ENCODE results near the gene VCL.
"Not testable (repeated sequence)": the region's sequence is repeated elsewhere in the genome, so short reads cannot be mapped to it uniquely, and the experiment has no call there.

VCL gene

GRCh38 chr10:74039561-74040145 lies 41.7 kb downstream of the VCL start:
- no peak for DNase-seq (ENCODE audit: low spot score)

DNA sequence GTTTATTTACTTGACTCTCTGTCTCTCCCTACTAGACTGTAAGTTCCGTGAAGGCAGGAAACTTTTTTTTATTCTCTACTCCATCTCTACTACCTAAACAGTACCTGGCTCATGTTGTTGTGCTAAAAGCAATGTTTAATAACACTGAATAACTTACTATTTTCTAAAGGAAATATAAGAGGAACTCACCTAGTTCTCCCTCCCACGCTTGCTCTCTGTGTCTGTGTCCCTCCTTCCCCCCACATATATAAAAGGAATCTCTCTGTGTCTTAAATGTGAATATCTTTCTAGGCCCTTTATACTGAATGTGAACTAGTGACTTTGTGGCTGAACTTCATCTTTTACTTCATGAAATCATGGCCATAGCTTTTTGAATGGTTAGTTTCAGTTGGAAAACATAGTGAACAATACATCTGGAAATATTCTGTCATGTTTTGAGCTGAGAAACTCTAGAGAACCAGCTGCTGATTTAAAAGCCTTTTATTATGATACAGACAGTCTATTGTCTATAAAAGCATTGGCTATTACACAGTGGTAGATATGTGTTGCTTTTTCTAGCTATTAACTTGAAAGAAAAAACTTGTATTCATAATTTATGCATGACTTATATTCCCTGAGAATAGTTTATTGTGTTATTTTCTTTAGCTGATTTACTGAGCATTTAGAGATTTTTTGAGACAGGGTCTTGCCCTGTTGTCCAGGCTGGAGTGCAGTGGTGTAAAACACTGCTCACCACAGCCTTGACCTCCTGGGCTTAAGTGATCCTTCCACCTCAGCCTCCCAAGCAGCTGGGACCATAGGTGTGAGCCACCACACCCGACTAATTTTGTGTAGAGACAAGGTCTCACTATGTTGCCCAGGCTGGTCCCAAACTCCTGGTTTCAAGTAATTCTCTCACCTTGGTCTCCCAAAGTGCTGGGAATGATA lies 42.5 kb downstream of the VCL start:
- no peak for DNase-seq (ENCODE audit: low spot score)

- no peak for DNase-seq (ENCODE audit: low spot score)
These were observed 46.5 kb downstream of the VCL start for GRCh38 chr10:74044419-74044818.

DNA sequence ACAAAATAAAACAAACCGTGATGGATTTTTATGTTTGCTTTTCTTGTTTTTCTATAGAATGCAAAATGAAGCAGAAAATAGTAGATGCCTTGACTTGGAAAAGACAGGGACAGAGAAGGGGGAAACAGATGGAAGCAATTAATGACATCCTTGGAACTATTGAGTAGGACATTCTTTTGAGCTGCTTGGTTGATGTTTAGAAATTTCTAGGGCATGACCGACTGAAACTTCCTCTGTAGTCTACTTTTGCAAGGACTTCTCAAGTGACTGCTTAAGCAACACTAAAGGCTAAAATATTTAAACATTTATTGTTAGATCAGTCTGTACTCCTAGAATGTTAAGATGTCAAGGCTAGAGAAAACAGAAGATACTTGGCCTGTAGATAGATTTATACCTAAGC lies 49.4 kb downstream of the VCL start:
- no peak for DNase-seq (ENCODE audit: low spot score)

GRCh38 chr10:74047871-74048270 lies 50.0 kb downstream of the VCL start:
- no peak for DNase-seq (ENCODE audit: low spot score)

GRCh38 chr10:74048433-74048832 lies 50.5 kb downstream of the VCL start:
- DNase-seq (ENCODE audit: low spot score), result no peak

DNA sequence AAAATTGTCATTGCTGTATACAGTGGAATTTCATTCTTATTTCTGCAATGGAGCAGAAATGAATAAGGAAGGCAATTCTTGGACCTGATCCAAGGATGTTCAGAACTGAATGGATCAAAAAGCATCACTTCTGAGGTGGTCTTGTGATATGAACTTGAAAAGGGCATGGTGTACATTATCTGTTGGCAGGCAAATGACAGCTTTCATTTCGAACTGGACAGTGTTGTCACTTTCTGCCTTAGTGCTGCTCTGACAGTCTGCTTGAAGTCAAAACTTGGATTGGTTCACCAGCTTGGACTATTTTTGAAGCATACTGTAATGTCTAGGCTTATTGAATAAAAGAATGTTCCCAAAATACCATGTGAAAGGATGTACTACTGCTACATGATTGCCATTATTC lies 52.0 kb downstream of the VCL start:
- DNase-seq (ENCODE audit: low spot score), result no peak

DNA sequence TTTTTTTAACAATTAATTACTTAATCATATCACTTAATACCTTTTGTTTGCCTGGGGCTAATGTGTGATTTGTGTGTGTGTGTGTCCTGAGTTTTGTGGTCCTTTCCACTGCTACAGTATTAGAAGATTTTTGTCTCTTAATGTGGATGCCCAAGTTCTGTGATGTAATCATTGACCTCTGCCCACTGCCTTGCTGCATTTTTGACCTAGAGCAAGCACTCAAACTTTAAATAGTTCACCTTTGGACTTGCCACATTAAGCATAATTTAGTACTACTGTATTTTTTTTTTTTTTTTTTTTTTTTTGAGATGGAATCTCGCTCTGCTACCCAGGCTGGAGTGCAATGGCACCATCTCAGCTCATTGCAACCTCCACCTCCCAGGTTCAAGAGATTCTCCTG lies 52.7 kb downstream of the VCL start:
- DNase-seq (ENCODE audit: low spot score), result no peak

GRCh38 chr10:74051736-74052342 lies 53.9 kb downstream of the VCL start:
- peak; percentile 32 for DNase-seq (ENCODE audit: low spot score)

- DNase-seq (ENCODE audit: low spot score), result no peak
These were observed 55.1 kb downstream of the VCL start for GRCh38 chr10:74052994-74053393.

DNA sequence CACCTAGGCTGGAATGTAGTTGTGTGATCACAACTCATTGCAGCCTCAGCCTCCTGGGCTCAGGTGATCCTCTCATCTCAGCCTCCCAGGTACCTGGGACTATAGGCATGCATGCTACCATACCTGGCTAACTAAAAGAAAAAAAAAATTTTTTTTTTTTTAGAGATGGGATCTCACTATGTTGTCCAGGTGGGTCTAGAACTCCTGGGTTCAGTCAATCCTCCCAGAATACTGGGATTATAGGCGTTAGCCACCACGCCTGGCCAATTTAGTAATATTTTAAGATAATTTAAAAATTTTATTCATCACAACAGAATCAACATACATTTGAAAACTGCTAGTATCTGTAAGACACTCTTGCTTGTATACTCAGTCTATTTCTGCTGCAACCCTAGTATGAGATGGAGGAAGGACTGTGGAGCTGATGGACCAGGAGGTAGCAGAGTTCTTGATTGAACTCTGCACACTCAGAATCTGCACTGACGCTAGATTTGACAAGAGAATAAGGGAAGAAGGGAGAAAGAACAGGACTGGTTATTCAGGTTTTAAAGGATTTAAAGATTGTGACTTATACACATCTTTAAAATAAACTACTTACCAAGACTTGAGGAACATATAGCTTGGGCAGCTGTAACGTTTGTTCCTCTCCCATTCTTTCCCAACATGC lies 57.6 kb downstream of the VCL start:
- DNase-seq (ENCODE audit: low spot score), result no peak

- DNase-seq (ENCODE audit: low spot score), result no peak
These were observed 58.3 kb downstream of the VCL start for GRCh38 chr10:74056050-74056818.

DNA sequence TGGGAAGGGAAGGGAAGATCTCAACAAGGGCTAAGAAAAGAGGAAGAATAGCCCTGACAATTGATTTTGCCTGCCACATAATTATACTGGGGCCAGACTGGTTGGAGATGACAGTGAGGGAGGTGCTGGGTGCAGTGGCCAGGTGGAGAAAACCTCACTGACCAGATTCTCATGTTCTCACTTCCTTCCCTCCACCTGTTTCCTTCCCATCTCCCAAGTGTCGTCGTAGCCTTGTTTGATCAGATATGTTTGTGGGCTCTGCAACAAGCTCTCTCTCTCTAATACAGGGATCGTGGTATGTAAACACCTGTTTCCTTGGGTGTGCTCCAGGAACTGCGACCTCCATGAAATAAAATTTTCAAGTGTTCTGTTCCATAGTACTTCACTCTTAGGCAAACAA lies 60.2 kb downstream of the VCL start:
- DNase-seq (ENCODE audit: low spot score), result no peak

DNA sequence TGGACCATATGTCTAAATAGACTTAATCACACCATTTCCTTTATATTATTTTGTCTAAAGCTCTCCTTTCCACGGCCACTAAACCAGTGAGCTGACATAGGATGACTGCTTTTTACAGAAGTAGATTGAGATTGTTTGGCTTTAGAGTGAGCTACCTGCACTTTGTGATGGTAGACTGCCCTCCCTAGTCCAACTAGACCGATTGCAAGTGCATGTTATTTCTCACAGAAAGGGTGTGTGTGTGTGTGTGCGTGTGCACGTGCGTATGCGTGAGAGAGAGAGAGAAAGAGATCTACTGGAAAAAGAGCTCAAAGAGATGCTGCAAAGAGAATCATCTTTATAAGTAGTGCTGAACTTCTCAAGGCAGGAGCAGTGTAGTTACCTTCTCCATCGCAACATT lies 60.7 kb downstream of the VCL start:
- DNase-seq (ENCODE audit: low spot score), result no peak

- no peak for DNase-seq (ENCODE audit: low spot score)
These were observed 63.2 kb downstream of the VCL start for GRCh38 chr10:74061104-74061503.

DNA sequence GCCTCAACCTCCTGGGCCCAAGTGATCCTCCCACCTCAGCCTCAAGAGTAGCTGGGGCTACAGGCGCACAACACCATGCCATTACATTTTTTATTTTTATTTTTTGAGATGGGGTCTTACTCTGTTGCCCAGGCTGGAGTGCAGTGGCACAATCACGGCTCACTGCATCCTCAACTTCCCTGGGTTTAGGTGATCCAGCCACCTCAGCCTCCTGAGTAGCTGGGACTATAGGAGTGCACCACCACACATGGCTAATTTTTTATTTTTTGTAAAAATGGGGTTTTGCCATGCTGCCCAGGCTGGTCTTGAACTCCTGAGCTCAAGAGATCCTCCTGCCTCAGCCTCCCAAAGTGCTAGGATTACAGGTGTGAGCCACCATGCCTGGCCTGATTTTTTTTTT lies 64.1 kb downstream of the VCL start:
- DNase-seq (ENCODE audit: low spot score), result not testable (repeated sequence)

- no peak for DNase-seq (ENCODE audit: low spot score)
These were observed 65.3 kb downstream of the VCL start for GRCh38 chr10:74063256-74063655.

- peak; percentile 58 for DNase-seq (ENCODE audit: low spot score)
These were observed 69.7 kb downstream of the VCL start for GRCh38 chr10:74067373-74068352.

- DNase-seq (ENCODE audit: low spot score), result no peak
These were observed 73.2 kb downstream of the VCL start for GRCh38 chr10:74071157-74071556.

GRCh38 chr10:74072503-74072902 lies 74.6 kb downstream of the VCL start:
- DNase-seq (ENCODE audit: low spot score), result no peak

DNA sequence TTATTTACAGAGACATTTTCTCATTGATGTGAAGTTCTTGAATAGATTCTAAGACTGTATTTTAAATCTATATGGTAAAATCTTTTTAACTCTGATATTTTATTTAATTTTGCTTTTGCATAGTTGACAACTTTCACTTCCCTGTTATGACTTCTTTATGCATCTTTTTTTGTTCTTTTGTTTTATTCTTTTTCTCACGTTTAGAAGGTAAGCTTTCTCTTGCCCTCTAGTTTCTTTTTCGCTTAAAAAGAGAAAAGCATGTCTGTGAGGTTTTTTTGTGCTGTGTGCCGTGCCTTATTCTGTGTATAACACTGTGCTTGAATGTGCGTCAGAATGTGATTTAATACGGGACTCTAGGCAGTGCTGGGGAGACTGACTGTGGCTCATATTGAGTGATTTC lies 78.0 kb downstream of the VCL start:
- no peak for DNase-seq (ENCODE audit: low spot score)
